K562 (cell line): ENCODE data around the gene PFKFB2. TPM values are rescaled to one million over a fixed set of nuclear protein-coding genes. Genes with fewer than 3 reads are reported as not detected.

Experiments
- CREM ChIP-seq: IDR thresholded peaks from 2 replicates; pipeline ENCODE4 v1.6.1; 2014; ENCODE audit warnings: antibody characterized with exemption, low read depth
- ELF1 ChIP-seq: fragments of 200-800 bp; sonication (Bioruptor generic); IDR thresholded peaks from 2 replicates; pipeline ENCODE4 v1.6.1; 2016; ENCODE audit warnings: missing genetic modification characterization, missing compliant biosample characterization
- MECOM ChIP-seq: fragments of 250-450 bp; sonication (Bioruptor Pico); IDR thresholded peaks from 2 replicates; pipeline ENCODE4 v1.8.0; 2022; ENCODE audit warnings: inconsistent platforms
- NBN ChIP-seq: fragments of 450-650 bp; IDR thresholded peaks from 2 replicates; pipeline ENCODE4 v1.6.1; 2016; ENCODE audit warnings: low read depth, mild to moderate bottlenecking
- NFXL1 ChIP-seq: fragments of 450-650 bp; formaldehyde crosslinking; IDR thresholded peaks from 2 replicates; pipeline ENCODE4 v1.4.0; 2021; ENCODE audit warnings: mild to moderate bottlenecking
- POLR2B ChIP-seq: fragments of 450-650 bp; IDR thresholded peaks from 2 replicates; pipeline ENCODE4 v1.6.1; 2018; ENCODE audit warnings: low read depth; ENCODE audit not compliant: partially characterized antibody
- POLR3A ChIP-seq: IDR thresholded peaks from 2 replicates; pipeline ENCODE4 v1.6.1; 2011; ENCODE audit warnings: borderline replicate concordance, mild to moderate bottlenecking, moderate library complexity; ENCODE audit not compliant: insufficient read length, insufficient read depth; ENCODE audit errors: extremely low read depth
- SPI1 ChIP-seq: IDR thresholded peaks from 2 replicates; pipeline ENCODE4 v1.6.1; 2011; ENCODE audit warnings: low read depth, low read length, control low read depth, borderline replicate concordance
- SRSF1 ChIP-seq: fragments of 200-400 bp; formaldehyde crosslinking; IDR thresholded peaks from 2 replicates; pipeline ENCODE4 v1.6.1; 2017; ENCODE audit warnings: mild to moderate bottlenecking, low read depth, low read length, moderate library complexity
- ZNF76 ChIP-seq: fragments of 250-450 bp; sonication (Bioruptor Pico); IDR thresholded peaks from 2 replicates; pipeline ENCODE4 v1.4.0; 2020; ENCODE audit warnings: mild to moderate bottlenecking, moderate library complexity, borderline replicate concordance
- ZNF79 ChIP-seq: fragments of 250-450 bp; sonication (Bioruptor Pico); IDR thresholded peaks from 2 replicates; pipeline ENCODE4 v1.4.0; 2020; ENCODE audit warnings: low read depth, mild to moderate bottlenecking, moderate library complexity
- polyA plus RNA-seq, 8 experiments: library from polyadenylated mRNA; depleted of rRNA in 4 of 8; stranded (reverse) in 5 of 8; unstranded in 3 of 8; fragments of >200 nt; fragmentation: Nextera tagmentation in 2 of 8; fragmentation: Illumina TruSeq in 1 of 8; extraction: Ambion mirVana in 2 of 8; extraction: Trizol in 1 of 8; gene quantifications; 2 replicates each; pipeline versions ENCODE4 v1.2.1 to v1.2.3, GENCODE V29; 2011 to 2014; ENCODE audit warnings: inconsistent platforms in 1 of 8, missing spikeins in 1 of 8
- total RNA-seq, 7 experiments: library from RNA; depleted of rRNA in 6 of 7; stranded (reverse); fragments of >200 nt in 6 of 7; fragmentation: Illumina TruSeq in 2 of 7; extraction: Trizol in 2 of 7; gene quantifications; 2 replicates each; pipeline versions ENCODE4 v1.2.1 to v1.2.3, GENCODE V29; 2011 to 2021; ENCODE audit warnings: low replicate concordance in 1 of 7
- TF ChIP-seq, protein P1 (sequence below): IDR thresholded peaks from 2 replicates; pipeline ENCODE4 v1.6.1; 2012; ENCODE audit warnings: low read depth, low read length, improper control_type of control experiment, borderline replicate concordance
- TF ChIP-seq, protein P2 (sequence below), 2 experiments: fragments of 450-650 bp; IDR thresholded peaks; 2 replicates each; pipeline ENCODE4 v1.6.1; 2016
- TF ChIP-seq, protein P3 (sequence below): fragments of 450-650 bp; IDR thresholded peaks from 2 replicates; pipeline ENCODE4 v1.6.1; 2017; ENCODE audit warnings: antibody characterized with exemption, mild to moderate bottlenecking

PFKFB2 gene
- total and polyA plus RNA-seq, 9 of the 15 experiments (the other 6 are each of a cell fraction or from before 2014, with no cell fraction given), result 6.9 to 26.0 (median 16.4) TPM

DNA sequence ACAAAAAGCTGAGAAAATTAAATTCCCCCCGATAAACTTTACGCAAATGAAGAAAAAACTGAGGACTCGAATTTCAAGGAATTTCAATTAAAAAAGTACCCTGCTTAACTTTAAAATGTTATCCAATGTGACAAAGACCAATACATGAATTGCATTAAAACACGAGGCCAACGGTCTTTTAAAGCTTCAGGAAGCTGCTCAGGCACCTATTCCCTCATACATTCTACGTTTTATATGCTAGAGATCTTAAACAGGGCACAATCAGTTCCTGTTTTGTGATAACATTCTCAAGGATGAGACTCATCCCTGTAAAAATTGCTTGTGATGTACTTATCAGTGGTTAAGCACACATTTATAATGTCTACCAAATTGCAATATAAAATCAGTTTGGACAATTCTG, 5.0 kb upstream of the PFKFB2 start (continued):
- TF ChIP-seq, protein P1, sequence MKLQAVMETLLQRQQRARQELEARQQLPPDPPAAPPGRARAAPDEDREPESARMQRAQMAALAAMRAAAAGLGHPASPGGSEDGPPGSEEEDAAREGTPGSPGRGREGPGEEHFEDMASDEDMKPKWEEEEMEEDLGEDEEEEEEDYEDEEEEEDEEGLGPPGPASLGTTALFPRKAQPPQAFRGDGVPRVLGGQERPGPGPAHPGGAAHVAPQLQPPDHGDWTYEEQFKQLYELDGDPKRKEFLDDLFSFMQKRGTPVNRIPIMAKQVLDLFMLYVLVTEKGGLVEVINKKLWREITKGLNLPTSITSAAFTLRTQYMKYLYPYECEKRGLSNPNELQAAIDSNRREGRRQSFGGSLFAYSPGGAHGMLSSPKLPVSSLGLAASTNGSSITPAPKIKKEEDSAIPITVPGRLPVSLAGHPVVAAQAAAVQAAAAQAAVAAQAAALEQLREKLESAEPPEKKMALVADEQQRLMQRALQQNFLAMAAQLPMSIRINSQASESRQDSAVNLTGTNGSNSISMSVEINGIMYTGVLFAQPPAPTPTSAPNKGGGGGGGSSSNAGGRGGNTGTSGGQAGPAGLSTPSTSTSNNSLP, result peak; percentile 47; the same call in 1 of the 2 replicates
- TF ChIP-seq SPI1 (0 out of 2 replicates have a peak, but pooled peaks have one; percentile 14), NFXL1 (peak; percentile 55; the same call in 1 of the 2 replicates), NBN (0 out of 2 replicates have a peak, but pooled peaks have one; percentile 10), ZNF79 (CRISPR knock-in tag) (no peak), ZNF76 (CRISPR knock-in tag) (no peak), SRSF1 (no peak), POLR3A (no peak), MECOM (CRISPR knock-in tag) (no peak), CREM (no peak), ELF1 (tag) (no peak), POLR2B (no peak)
- TF ChIP-seq, protein P2, sequence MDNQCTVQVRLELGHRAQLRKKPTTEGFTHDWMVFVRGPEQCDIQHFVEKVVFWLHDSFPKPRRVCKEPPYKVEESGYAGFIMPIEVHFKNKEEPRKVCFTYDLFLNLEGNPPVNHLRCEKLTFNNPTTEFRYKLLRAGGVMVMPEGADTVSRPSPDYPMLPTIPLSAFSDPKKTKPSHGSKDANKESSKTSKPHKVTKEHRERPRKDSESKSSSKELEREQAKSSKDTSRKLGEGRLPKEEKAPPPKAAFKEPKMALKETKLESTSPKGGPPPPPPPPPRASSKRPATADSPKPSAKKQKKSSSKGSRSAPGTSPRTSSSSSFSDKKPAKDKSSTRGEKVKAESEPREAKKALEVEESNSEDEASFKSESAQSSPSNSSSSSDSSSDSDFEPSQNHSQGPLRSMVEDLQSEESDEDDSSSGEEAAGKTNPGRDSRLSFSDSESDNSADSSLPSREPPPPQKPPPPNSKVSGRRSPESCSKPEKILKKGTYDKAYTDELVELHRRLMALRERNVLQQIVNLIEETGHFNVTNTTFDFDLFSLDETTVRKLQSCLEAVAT (IDR thresholded peaks at IDR 0.05), result 0 out of 4 replicates have a peak, but pooled peaks of 1 of the 2 experiments have one; percentile 8
- TF ChIP-seq, protein P3, sequence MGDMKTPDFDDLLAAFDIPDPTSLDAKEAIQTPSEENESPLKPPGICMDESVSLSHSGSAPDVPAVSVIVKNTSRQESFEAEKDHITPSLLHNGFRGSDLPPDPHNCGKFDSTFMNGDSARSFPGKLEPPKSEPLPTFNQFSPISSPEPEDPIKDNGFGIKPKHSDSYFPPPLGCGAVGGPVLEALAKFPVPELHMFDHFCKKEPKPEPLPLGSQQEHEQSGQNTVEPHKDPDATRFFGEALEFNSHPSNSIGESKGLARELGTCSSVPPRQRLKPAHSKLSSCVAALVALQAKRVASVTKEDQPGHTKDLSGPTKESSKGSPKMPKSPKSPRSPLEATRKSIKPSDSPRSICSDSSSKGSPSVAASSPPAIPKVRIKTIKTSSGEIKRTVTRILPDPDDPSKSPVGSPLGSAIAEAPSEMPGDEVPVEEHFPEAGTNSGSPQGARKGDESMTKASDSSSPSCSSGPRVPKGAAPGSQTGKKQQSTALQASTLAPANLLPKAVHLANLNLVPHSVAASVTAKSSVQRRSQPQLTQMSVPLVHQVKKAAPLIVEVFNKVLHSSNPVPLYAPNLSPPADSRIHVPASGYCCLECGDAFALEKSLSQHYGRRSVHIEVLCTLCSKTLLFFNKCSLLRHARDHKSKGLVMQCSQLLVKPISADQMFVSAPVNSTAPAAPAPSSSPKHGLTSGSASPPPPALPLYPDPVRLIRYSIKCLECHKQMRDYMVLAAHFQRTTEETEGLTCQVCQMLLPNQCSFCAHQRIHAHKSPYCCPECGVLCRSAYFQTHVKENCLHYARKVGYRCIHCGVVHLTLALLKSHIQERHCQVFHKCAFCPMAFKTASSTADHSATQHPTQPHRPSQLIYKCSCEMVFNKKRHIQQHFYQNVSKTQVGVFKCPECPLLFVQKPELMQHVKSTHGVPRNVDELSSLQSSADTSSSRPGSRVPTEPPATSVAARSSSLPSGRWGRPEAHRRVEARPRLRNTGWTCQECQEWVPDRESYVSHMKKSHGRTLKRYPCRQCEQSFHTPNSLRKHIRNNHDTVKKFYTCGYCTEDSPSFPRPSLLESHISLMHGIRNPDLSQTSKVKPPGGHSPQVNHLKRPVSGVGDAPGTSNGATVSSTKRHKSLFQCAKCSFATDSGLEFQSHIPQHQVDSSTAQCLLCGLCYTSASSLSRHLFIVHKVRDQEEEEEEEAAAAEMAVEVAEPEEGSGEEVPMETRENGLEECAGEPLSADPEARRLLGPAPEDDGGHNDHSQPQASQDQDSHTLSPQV, result no peak
